Calu3 (cell line): ENCODE data around the gene KCNF1. TPM values are rescaled to one million over a fixed set of nuclear protein-coding genes. Genes with fewer than 3 reads are reported as not detected.

Experiments
- BruUV-seq: library from RNA; stranded (reverse); fragments of 400-500 nt; replicated peaks from 2 replicates; lab custom pipeline; 2021; lab: Mats Ljungman, UMichigan
- CTCF ChIA-PET: fragments of 300-600 bp; sonication (Branson Sonifier 250); formaldehyde crosslinking; loops from one replicate; lab custom pipeline; 2022; ENCODE audit warnings: antibody characterized with exemption; lab: Charles Lee
- DNase-seq: peaks from one replicate; pipeline ENCODE4 v3.0.0; 2022
- H3K27ac Mint-ChIP-seq: one replicate; pipeline ENCODE4 v1.8.0; 2022; ENCODE audit warnings: mixed read lengths; ENCODE audit not compliant: unreplicated experiment
- H3K27me3 Mint-ChIP-seq: one replicate; pipeline ENCODE4 v1.8.0; 2022; ENCODE audit warnings: mixed read lengths; ENCODE audit not compliant: unreplicated experiment
- H3K36me3 Mint-ChIP-seq: one replicate; pipeline ENCODE4 v1.8.0; 2022; ENCODE audit warnings: mild to moderate bottlenecking, moderate library complexity, mixed read lengths; ENCODE audit not compliant: insufficient read depth, unreplicated experiment
- H3K4me1 Mint-ChIP-seq: one replicate; pipeline ENCODE4 v1.8.0; 2022; ENCODE audit warnings: mild to moderate bottlenecking, low read depth, mixed read lengths; ENCODE audit not compliant: unreplicated experiment
- H3K4me3 Mint-ChIP-seq: one replicate; pipeline ENCODE4 v1.8.0; 2022; ENCODE audit warnings: mild to moderate bottlenecking, low read depth, moderate library complexity, mixed read lengths; ENCODE audit not compliant: unreplicated experiment
- H3K9me3 Mint-ChIP-seq: one replicate; pipeline ENCODE4 v1.8.0; 2022; ENCODE audit warnings: low read depth, mixed read lengths; ENCODE audit not compliant: unreplicated experiment
- CTCF ChIP-seq: fragments of 200-600 bp; IDR thresholded peaks from one replicate; pipeline ENCODE4 v1.8.0; 2022; ENCODE audit warnings: antibody characterized with exemption; ENCODE audit not compliant: unreplicated experiment
- intact Hi-C: fragments of 100-400 bp; cut with micrococcal nuclease; formaldehyde crosslinking; loops from one replicate; pipeline ENCODE4 v1.10.0; 2022; ENCODE audit not compliant: unreplicated experiment
- total RNA-seq: library from RNA; stranded (reverse); gene quantifications from 2 replicates; pipeline ENCODE4 v1.2.3, GENCODE V29; 2022

Gene KCNF1
- total RNA-seq, 1 experiment from 2014 or later, result not detected

GRCh38 chr2:10926191-10926820, 14.6 kb downstream of the KCNF1 start:
- no peak for TF ChIP-seq CTCF
- CTCF ChIA-PET, result no interaction called here
- DNase-seq, result no peak
- no peak overlapping the region for H3K27ac Mint-ChIP-seq
- no peaks in the 10 kb centered on the region for H3K4me1 Mint-ChIP-seq
- peaks cover 88% of the 10 kb centered on the region for H3K27me3 Mint-ChIP-seq
- intact Hi-C loops, result no loop called here
- H3K9me3 Mint-ChIP-seq, result no peaks in the 10 kb centered on the region
- BruUV-seq, result no TSS peak
- H3K4me3 Mint-ChIP-seq, result no peak overlapping the region
- H3K36me3 Mint-ChIP-seq, result no peaks in the 10 kb centered on the region

- intact Hi-C loops, result no loop called here
- TF ChIP-seq CTCF, result no peak
- H3K4me1 Mint-ChIP-seq, result peaks cover 12% of the 10 kb centered on the region
These were observed 19.2 kb downstream of the KCNF1 start for GRCh38 chr2:10930721-10931516.

GRCh38 chr2:10931710-10932255, 20.0 kb downstream of the KCNF1 start:
- Mint-ChIP-seq H3K27ac (no peak overlapping the region), H3K36me3 (no peaks in the 10 kb centered on the region), H3K9me3 (no peaks in the 10 kb centered on the region), H3K27me3 (peaks cover 33% of the 10 kb centered on the region), H3K4me1 (peaks cover 18% of the 10 kb centered on the region), H3K4me3 (no peak overlapping the region)
- intact Hi-C loops, result no loop called here
- no TSS peak for BruUV-seq
- no peak for DNase-seq
- CTCF ChIA-PET, result no interaction called here
- TF ChIP-seq CTCF, result no peak

More at GRCh38 chr2:10930721-10931516, 19.2 kb downstream of the KCNF1 start:
- no peaks in the 10 kb centered on the region for H3K9me3 Mint-ChIP-seq
- no peak overlapping the region for H3K4me3 Mint-ChIP-seq
- DNase-seq, result no peak
- CTCF ChIA-PET, result no interaction called here
- BruUV-seq, result no TSS peak
- H3K27me3 Mint-ChIP-seq, result peaks cover 42% of the 10 kb centered on the region
- no peak overlapping the region for H3K27ac Mint-ChIP-seq
- no peaks in the 10 kb centered on the region for H3K36me3 Mint-ChIP-seq

- Mint-ChIP-seq H3K4me3 (no peak overlapping the region), H3K27me3 (peaks cover 28% of the 10 kb centered on the region), H3K9me3 (peaks cover under 1% of the 10 kb centered on the region), H3K36me3 (no peaks in the 10 kb centered on the region), H3K27ac (no peak overlapping the region), H3K4me1 (peaks cover 25% of the 10 kb centered on the region)
- no peak for DNase-seq
- CTCF ChIA-PET, result no interaction called here
- intact Hi-C loops, result no loop called here
- TF ChIP-seq CTCF, result no peak
- no TSS peak for BruUV-seq
These were observed 20.8 kb downstream of the KCNF1 start for GRCh38 chr2:10932345-10933151.
